Erythroblast (primary cell): ENCODE results near the gene LCE2A.

Source experiments
- GATA1 ChIP-seq: IDR thresholded peaks from 2 replicates; pipeline ENCODE4 v1.6.1; 2011; ENCODE audit warnings: low read depth, mild to moderate bottlenecking, control low read depth, low read length, moderate library complexity
- POLR2A ChIP-seq: IDR thresholded peaks from 2 replicates; pipeline ENCODE4 v1.6.1; 2011; ENCODE audit warnings: mild to moderate bottlenecking, low read length

DNA sequence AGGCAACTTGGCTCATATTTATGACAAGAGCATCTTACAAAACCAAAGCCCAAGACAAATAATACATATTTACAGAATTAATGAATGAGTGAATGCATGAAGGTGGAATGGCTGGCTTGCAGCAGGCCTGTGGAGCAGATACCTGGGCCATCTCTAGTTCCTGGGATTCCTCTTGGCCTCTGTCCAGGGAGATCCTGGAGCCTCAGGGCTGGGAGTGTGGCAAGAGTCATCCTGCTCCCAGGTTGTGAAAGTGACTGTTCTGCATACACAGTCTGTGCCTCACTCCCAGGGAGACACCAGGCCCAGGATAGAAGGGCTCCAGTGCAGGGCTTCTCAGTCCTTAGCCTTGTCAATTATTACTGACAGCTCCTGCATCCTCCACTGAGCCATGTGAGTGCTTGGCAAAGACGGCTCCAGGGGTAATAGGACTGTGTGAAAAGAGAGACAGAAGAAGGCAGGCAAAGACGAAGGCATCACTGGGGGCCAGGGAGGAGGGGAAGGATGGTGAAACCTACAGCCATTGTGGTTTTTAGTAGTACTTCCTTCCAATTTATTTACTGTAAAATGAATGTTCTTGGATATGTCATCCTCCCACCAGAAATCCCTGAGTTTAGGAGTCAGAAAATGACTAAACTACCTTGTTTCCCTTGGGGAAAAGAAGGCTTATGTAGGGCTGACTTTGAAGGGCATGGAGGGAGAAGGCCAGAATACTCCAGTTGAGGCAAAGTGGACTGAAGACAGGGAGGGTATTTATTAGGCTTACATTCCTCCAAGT is 45.4 kb downstream of the LCE2A start:
- no peak for TF ChIP-seq POLR2A
- TF ChIP-seq GATA1, result no peak
